LNCaP clone FGC (cell line): ENCODE measurements around the gene SVIL.
"Not testable (repeated sequence)": the region's sequence is repeated elsewhere in the genome, so short reads cannot be mapped to it uniquely, and the experiment has no call there.

Experiments
- DNase-seq: peaks from one replicate; pipeline ENCODE4 v3.0.0-alpha.2; 2011; ENCODE audit warnings: low read depth
- H3K4me3 ChIP-seq: 2 replicates; pipeline ENCODE4 v1.5.1; 2011; ENCODE audit warnings: mild to moderate bottlenecking, low read depth, low read length, control low read depth
- TF ChIP-seq, protein P1 (sequence below): IDR thresholded peaks from 2 replicates; pipeline ENCODE4 v1.5.1; 2012; ENCODE audit warnings: mild to moderate bottlenecking; ENCODE audit not compliant: control insufficient read depth, insufficient read depth; ENCODE audit errors: extremely low read depth

Gene SVIL

DNA sequence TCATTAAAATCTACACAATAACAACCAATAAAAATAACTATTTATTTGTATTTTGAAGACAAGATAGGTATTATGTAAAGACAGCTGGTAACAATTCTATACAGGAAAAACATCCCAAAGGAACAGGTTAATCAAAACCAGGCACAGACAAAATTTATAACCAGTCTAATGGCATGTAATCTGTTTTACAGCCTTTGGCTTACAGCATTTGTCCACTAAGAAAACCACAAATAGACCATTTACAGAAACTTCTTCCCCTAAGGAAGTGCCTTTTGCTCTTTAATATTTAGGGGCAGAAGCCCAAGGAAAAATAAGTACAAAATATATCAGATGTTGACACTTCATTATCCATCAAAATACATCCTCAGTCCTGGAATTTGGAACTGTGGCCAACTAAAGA is 65.0 kb downstream of the SVIL start:
- no peak overlapping the region for H3K4me3 ChIP-seq
- peak; percentile 36 for DNase-seq
- TF ChIP-seq, protein P1, sequence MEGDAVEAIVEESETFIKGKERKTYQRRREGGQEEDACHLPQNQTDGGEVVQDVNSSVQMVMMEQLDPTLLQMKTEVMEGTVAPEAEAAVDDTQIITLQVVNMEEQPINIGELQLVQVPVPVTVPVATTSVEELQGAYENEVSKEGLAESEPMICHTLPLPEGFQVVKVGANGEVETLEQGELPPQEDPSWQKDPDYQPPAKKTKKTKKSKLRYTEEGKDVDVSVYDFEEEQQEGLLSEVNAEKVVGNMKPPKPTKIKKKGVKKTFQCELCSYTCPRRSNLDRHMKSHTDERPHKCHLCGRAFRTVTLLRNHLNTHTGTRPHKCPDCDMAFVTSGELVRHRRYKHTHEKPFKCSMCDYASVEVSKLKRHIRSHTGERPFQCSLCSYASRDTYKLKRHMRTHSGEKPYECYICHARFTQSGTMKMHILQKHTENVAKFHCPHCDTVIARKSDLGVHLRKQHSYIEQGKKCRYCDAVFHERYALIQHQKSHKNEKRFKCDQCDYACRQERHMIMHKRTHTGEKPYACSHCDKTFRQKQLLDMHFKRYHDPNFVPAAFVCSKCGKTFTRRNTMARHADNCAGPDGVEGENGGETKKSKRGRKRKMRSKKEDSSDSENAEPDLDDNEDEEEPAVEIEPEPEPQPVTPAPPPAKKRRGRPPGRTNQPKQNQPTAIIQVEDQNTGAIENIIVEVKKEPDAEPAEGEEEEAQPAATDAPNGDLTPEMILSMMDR = no peak

GRCh38 chr10:29567003-29567402 is 67.8 kb downstream of the SVIL start:
- TF ChIP-seq, protein P1 = no peak
- no peak overlapping the region for H3K4me3 ChIP-seq
- no peak for DNase-seq

DNA sequence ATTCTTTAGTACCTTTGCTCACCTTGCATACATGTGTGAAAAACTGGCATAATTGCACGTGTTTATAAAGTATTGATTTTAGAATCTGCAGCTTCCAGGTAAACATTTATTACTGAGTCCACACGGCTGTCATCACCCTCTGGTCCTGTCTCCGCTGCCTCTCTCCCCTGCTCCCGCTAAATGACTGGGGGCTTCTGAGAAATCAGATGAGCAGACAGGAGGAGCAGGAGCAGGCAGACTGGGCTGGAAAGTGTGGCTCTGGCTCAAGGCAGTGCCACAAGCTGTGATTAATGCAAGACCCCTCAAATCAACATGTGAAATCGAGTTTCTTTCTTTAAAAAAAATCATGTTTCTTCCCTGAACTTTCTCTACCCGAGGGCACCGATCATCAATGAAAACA is 68.6 kb downstream of the SVIL start:
- DNase-seq, H3K4me3 ChIP-seq: not testable (repeated sequence)

DNA sequence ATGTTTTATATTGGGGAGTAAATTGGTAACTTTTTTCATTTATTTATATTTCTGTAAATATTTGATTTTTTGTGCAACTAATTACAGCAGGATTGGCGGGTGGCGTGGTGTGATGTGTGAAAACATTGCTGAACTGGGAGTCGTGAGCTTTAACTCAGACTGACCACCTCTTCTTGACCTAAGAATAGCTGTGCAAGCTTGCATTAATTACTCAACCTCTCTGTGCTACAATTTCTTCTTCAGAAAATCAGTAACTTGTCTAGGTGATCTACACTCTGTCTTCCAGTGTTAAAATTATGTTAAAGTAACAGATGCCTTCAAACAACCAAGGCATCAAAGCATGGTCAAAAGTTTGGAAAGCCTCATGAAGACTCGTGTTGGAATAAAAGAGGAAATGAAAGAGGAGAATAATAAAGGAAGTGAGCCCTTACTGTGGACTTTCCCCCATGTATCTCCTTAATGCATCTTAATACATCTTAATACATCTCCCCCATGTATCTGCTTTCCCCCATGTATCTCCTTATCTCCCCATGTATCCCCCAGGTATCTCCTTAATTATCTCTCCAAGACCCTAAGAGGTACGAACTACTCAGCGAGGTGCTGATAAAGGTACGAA is 71.2 kb downstream of the SVIL start:
- no peak for DNase-seq
- H3K4me3 ChIP-seq = no peak overlapping the region
- TF ChIP-seq, protein P1 = no peak

DNA sequence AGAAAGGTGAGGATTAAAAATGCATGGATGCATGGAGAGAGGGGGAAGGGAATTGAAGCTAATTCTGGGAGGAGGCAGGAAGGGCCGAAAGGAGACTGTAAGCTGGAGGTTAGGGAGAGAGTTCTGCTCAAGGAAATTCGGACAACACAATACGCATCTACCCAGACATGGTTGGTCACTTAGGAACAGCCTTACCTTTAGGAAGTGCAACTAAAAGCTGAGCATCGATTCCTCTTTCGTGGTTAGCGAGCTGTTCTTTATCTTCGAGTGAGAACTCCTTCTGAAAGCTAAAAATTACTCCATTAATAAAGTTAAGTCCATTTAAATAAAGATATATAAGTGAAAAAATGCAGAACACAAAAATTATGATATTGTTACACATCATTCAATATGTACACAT is 71.8 kb downstream of the SVIL start:
- DNase-seq, H3K4me3 ChIP-seq: not testable (repeated sequence)

DNA sequence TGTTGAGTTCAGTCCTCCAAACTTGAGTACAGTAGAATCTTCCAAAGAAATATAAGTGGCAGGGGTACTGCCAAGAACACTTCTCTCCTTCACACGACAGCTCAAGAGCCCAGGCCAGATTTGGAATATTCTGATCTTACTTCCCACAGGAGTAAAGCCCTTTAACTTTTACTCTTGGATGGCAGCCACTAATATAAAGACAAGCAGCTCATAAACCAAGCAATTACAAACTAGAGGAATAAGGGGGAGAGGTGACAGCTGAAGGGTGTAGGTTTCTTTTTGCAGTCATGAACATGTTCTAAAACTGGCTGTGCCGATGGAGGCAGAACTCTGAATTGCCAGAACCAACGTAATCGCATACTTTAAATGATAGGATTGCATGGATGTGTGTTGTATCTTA is 74.8 kb downstream of the SVIL start:
- no peak overlapping the region for H3K4me3 ChIP-seq
- peak; percentile 23 for DNase-seq
- TF ChIP-seq, protein P1 = no peak

DNA sequence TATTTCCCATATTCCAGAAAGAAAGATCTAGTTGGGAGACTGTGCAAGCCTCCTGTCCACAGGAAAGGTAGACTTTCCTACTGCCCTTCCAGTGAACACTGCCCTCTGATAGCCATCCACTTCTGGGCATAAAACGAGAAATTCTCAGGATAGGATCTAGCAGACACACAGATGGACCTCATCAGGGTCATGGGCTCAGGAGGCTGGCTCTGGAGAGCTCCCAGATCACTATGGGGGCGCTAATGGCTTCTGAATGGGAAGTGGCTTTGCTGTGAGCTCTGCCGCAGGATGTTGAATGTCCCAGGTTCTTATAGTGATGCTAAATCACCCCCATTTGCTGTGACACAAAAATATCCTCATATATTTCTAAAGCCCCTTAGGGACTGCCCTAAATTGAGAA is 77.1 kb downstream of the SVIL start:
- TF ChIP-seq, protein P1 = no peak
- H3K4me3 ChIP-seq = no peak overlapping the region
- no peak for DNase-seq

DNA sequence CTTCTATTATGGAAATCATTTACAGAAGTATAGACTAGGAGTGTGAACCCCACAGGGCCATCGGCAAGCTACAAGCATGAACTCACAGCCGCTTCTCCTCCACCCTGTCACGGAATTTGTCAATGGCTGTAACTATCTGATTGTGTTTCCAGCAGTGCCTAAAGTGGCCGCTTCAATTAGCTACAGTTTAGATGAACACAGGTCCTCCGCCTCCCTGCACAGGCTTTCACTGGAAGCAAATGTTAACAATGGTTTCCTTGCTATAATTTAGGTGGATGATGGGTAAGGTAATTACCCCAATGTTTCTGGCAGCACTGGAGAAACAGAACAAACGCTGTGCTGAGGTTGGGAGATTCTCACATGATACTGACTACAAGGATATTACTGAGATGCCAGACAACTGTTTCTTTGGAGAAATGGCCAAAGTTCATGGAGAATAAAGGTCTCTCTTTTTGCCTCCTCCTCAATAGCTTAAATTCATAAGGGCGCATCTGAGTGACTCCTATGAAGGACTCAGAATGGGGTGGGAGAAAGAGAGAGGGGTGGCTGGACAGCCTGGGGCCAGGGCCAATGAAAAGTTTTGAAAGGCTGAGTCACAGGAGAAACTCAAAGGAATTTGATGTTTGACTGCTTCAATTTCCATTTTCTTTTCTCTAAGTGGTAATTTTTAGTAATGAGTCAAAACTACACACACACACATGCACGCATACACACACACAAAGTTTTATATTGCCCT is 78.9 kb downstream of the SVIL start:
- TF ChIP-seq, protein P1 = no peak
- no peak overlapping the region for H3K4me3 ChIP-seq
- no peak for DNase-seq
